HepG2 (cell line): ENCODE results near the gene MTX1. TPM values are rescaled to one million over a fixed set of nuclear protein-coding genes. Genes with fewer than 3 reads are reported as not detected.

Experiments used
- ARHGAP35 ChIP-seq: sonication (generic); formaldehyde crosslinking; IDR thresholded peaks from 2 replicates; pipeline ENCODE4 v1.9.0; 2022; ENCODE audit warnings: mild to moderate bottlenecking, inconsistent platforms, moderate library complexity, missing genetic modification reagents, borderline replicate concordance
- E2F5 ChIP-seq: sonication (generic); formaldehyde crosslinking; conservative IDR thresholded peaks from 2 replicates; pipeline ENCODE4 v1.4.0; 2020; ENCODE audit warnings: missing genetic modification reagents
- ETV6 ChIP-seq: sonication (generic); formaldehyde crosslinking; conservative IDR thresholded peaks from 2 replicates; pipeline ENCODE4 v1.4.0; 2020; ENCODE audit warnings: missing genetic modification reagents
- FOSL2 ChIP-seq: sonication (generic); formaldehyde crosslinking; IDR thresholded peaks from 2 replicates; pipeline ENCODE4 v1.4.0; 2020; ENCODE audit warnings: missing genetic modification reagents
- HOXA3 ChIP-seq: sonication (generic); formaldehyde crosslinking; IDR thresholded peaks from 2 replicates; pipeline ENCODE4 v1.5.0; 2020; ENCODE audit warnings: missing genetic modification reagents
- HOXD1 ChIP-seq: sonication (generic); formaldehyde crosslinking; IDR thresholded peaks from 2 replicates; pipeline ENCODE4 v1.5.0; 2020; ENCODE audit warnings: missing genetic modification reagents
- KDM6A ChIP-seq: IDR thresholded peaks from 2 replicates; pipeline ENCODE4 v1.6.1; 2016; ENCODE audit warnings: low read depth
- NBN ChIP-seq: fragments of 450-650 bp; conservative IDR thresholded peaks from 2 replicates; pipeline ENCODE4 v1.6.1; 2017
- NFAT5 ChIP-seq: sonication (generic); formaldehyde crosslinking; IDR thresholded peaks from 2 replicates; pipeline ENCODE4 v1.4.0; 2020; ENCODE audit warnings: missing genetic modification reagents
- NR1H2 ChIP-seq: sonication (generic); formaldehyde crosslinking; IDR thresholded peaks from 2 replicates; pipeline ENCODE4 v1.8.1; 2022; ENCODE audit warnings: low read depth, missing genetic modification reagents, borderline replicate concordance
- POLR2AphosphoS5 ChIP-seq: IDR thresholded peaks from 2 replicates; pipeline ENCODE4 v1.6.1; 2012; ENCODE audit warnings: low read depth, low read length
- ZBTB34 ChIP-seq: sonication (generic); formaldehyde crosslinking; IDR thresholded peaks from 2 replicates; pipeline ENCODE4 v1.8.0; 2022; ENCODE audit warnings: mild to moderate bottlenecking, missing genetic modification reagents
- ZFP36L2 ChIP-seq: sonication (generic); formaldehyde crosslinking; IDR thresholded peaks from 2 replicates; pipeline ENCODE4 v1.4.0; 2020; ENCODE audit warnings: missing genetic modification reagents
- ZNF160 ChIP-seq: sonication (generic); formaldehyde crosslinking; IDR thresholded peaks from 2 replicates; pipeline ENCODE4 v1.8.0; 2022; ENCODE audit warnings: mild to moderate bottlenecking, inconsistent platforms, missing genetic modification reagents
- ZNF317 ChIP-seq: sonication (generic); formaldehyde crosslinking; IDR thresholded peaks from 2 replicates; pipeline ENCODE4 v1.5.0; 2020; ENCODE audit warnings: mild to moderate bottlenecking, missing genetic modification reagents
- ZNF414 ChIP-seq: sonication (generic); formaldehyde crosslinking; IDR thresholded peaks from 2 replicates; pipeline ENCODE4 v1.5.0; 2020; ENCODE audit warnings: missing genetic modification reagents
- ZNF446 ChIP-seq: sonication (generic); formaldehyde crosslinking; IDR thresholded peaks from 2 replicates; pipeline ENCODE4 v1.5.0; 2020; ENCODE audit warnings: mild to moderate bottlenecking, missing genetic modification reagents
- ZNF468 ChIP-seq: sonication (generic); formaldehyde crosslinking; IDR thresholded peaks from 2 replicates; pipeline ENCODE4 v1.8.0; 2022; ENCODE audit warnings: mild to moderate bottlenecking, moderate library complexity, missing genetic modification reagents
- ZNF577 ChIP-seq: sonication (generic); formaldehyde crosslinking; IDR thresholded peaks from 2 replicates; pipeline ENCODE4 v1.4.0; 2020; ENCODE audit warnings: mild to moderate bottlenecking, low read depth, missing genetic modification reagents, borderline replicate concordance
- ZNF773 ChIP-seq: sonication (generic); formaldehyde crosslinking; IDR thresholded peaks from 2 replicates; pipeline ENCODE4 v1.4.0; 2020; ENCODE audit warnings: missing genetic modification reagents, borderline replicate concordance
- ZNF788 ChIP-seq: sonication (generic); formaldehyde crosslinking; IDR thresholded peaks from 2 replicates; pipeline ENCODE4 v1.5.0; 2020; ENCODE audit warnings: mild to moderate bottlenecking, missing genetic modification reagents, borderline replicate concordance
- ZNF883 ChIP-seq: sonication (generic); formaldehyde crosslinking; IDR thresholded peaks from 2 replicates; pipeline ENCODE4 v1.5.1; 2020; ENCODE audit warnings: mild to moderate bottlenecking, missing genetic modification reagents; ENCODE audit errors: not compliant biosample characterization
- ZSCAN29 ChIP-seq: sonication (generic); formaldehyde crosslinking; conservative IDR thresholded peaks from 2 replicates; pipeline ENCODE4 v1.4.0; 2020; ENCODE audit warnings: mild to moderate bottlenecking, missing genetic modification reagents
- polyA plus RNA-seq, 8 experiments: library from polyadenylated mRNA; depleted of rRNA in 3 of 8; stranded (reverse) in 7 of 8; unstranded in 1 of 8; fragments of >200 nt; fragmentation: Illumina TruSeq in 4 of 8; extraction: Trizol in 4 of 8; gene quantifications; 2 replicates each; pipeline versions ENCODE4 v1.2.1 to v1.2.3, GENCODE V29; 2011 to 2016; ENCODE audit warnings: low read depth in 4 of 8, missing spikeins in 1 of 8, mixed read lengths in 1 of 8; ENCODE audit not compliant: insufficient read depth in 1 of 8
- total RNA-seq, 5 experiments: library from RNA; depleted of rRNA; stranded (reverse); fragments of >200 nt; fragmentation: Illumina TruSeq; extraction: Trizol; gene quantifications; 2 replicates each; pipeline ENCODE4 v1.2.3, GENCODE V29; 2016; ENCODE audit warnings: low read depth in 1 of 5

The MTX1 gene
- total and polyA plus RNA-seq, 2 of the 13 experiments (the other 11 are each of a cell fraction or from before 2014, with no cell fraction given) = 64.5 to 72.6 TPM

- no peak for TF ChIP-seq ZNF577 (CRISPR knock-in tag)
- no peak for TF ChIP-seq E2F5 (CRISPR knock-in tag)
- TF ChIP-seq HOXA3 (CRISPR knock-in tag) = peak; percentile 92
- no peak for TF ChIP-seq NBN
- TF ChIP-seq ZNF446 (CRISPR knock-in tag) = peak; percentile 82; the same call in 1 of the 2 replicates
- no peak for TF ChIP-seq KDM6A (CRISPR knock-in tag)
- TF ChIP-seq ZSCAN29 = no peak
- TF ChIP-seq ZBTB34 (CRISPR knock-in tag) = no peak
- TF ChIP-seq NR1H2 (CRISPR knock-in tag) = no peak
- TF ChIP-seq ETV6 = no peak
- peak; percentile 89; the same call in 1 of the 2 replicates for TF ChIP-seq ZNF788
- peak; percentile 17; the same call in 1 of the 2 replicates for TF ChIP-seq ZNF317 (CRISPR knock-in tag)
- no peak; the same call in 1 of the 2 replicates for TF ChIP-seq ZNF468 (CRISPR knock-in tag)
- no peak for TF ChIP-seq ZFP36L2 (CRISPR knock-in tag)
- no peak for TF ChIP-seq ZNF414 (CRISPR knock-in tag)
- TF ChIP-seq POLR2AphosphoS5 = peak; percentile 86
- peak; percentile 30 for TF ChIP-seq ZNF883 (CRISPR knock-in tag)
- TF ChIP-seq FOSL2 (CRISPR knock-in tag) = peak; percentile 62; the same call in 1 of the 2 replicates
- peak; percentile 65; the same call in 1 of the 2 replicates for TF ChIP-seq ZNF160 (CRISPR knock-in tag)
- TF ChIP-seq NFAT5 = no peak
- peak; percentile 61 for TF ChIP-seq HOXD1 (CRISPR knock-in tag)
- TF ChIP-seq ARHGAP35 (CRISPR knock-in tag) = no peak; the same call in none of the 2 replicates
- 0 out of 2 replicates have a peak, but pooled peaks have one; percentile 18 for TF ChIP-seq ZNF773 (CRISPR knock-in tag)
Observed at GRCh38 chr1:155172732-155173477, 35.6 kb upstream of the MTX1 start, which contains the start of gene KRTCAP2 (continued).
